Activated CD8-positive, alpha-beta memory T cell treated with anti-CD3 and anti-CD28 coated beads, Interleukin-2, amount 10 ng/mL, durations not matched to agents 7 days and 5 days (primary cell): Measurements from ENCODE around the gene TLX1. TPM values are rescaled to one million over a fixed set of nuclear protein-coding genes. Genes with fewer than 3 reads are reported as not detected.

Source experiments
- ATAC-seq: fragments of 150-1000 bp; cut with Tn5 transposase; one replicate; pipeline ENCODE4 v1.10.0; 2021; ENCODE audit warnings: moderate library complexity
- CTCF ChIA-PET: fragments of 350-600 bp; sonication (Branson Sonifier 250); formaldehyde crosslinking; loops from one replicate; lab custom pipeline; 2021; ENCODE audit warnings: antibody characterized with exemption; lab: Charles Lee
- DNase-seq: peaks from one replicate; pipeline ENCODE4 v3.0.0-alpha.2; 2020
- H3K27ac Mint-ChIP-seq: one replicate; pipeline ENCODE4 v1.8.0; 2021; ENCODE audit warnings: mild to moderate bottlenecking, mixed read lengths
- H3K27me3 Mint-ChIP-seq: one replicate; pipeline ENCODE4 v1.8.0; 2021; ENCODE audit warnings: mixed read lengths
- H3K36me3 Mint-ChIP-seq: one replicate; pipeline ENCODE4 v1.8.0; 2021; ENCODE audit warnings: mild to moderate bottlenecking, mixed read lengths
- H3K4me1 Mint-ChIP-seq: one replicate; pipeline ENCODE4 v1.8.0; 2021; ENCODE audit warnings: mixed read lengths
- H3K4me3 Mint-ChIP-seq: one replicate; pipeline ENCODE4 v1.8.0; 2021; ENCODE audit warnings: mild to moderate bottlenecking, moderate library complexity, mixed read lengths
- H3K9me3 Mint-ChIP-seq: one replicate; pipeline ENCODE4 v1.8.0; 2022; ENCODE audit warnings: low read depth, mixed read lengths
- total RNA-seq, 2 experiments: library from RNA; stranded (reverse); gene quantifications; one replicate each; pipeline ENCODE4 v1.2.3, GENCODE V29; 2021

The TLX1 gene
- total RNA-seq, 2 experiments from 2014 or later, result not detected

- Mint-ChIP-seq H3K27me3 (peaks cover 32% of the 10 kb centered on the region), H3K36me3 (no peaks in the 10 kb centered on the region), H3K4me3 (no peak overlapping the region), H3K27ac (no peak overlapping the region), H3K4me1 (no peaks in the 10 kb centered on the region), H3K9me3 (no peaks in the 10 kb centered on the region)
- no peak for ATAC-seq
- CTCF ChIA-PET, result interaction anchor here (0.6 to 12.6 kb wide), 29 partner anchors 9 to 947 kb away, joined by 3 to 358 read pairs (median 4); partner anchors contain the start of gene KAZALD1
- no peak for DNase-seq
These were observed 34.7 kb upstream of the TLX1 start for GRCh38 chr10:101096378-101096777.

GRCh38 chr10:101097881-101098280 is 33.2 kb upstream of the TLX1 start:
- no peak for ATAC-seq
- Mint-ChIP-seq H3K27ac (no peak overlapping the region), H3K27me3 (peaks cover 31% of the 10 kb centered on the region), H3K4me3 (no peak overlapping the region), H3K4me1 (no peaks in the 10 kb centered on the region), H3K36me3 (no peaks in the 10 kb centered on the region), H3K9me3 (no peaks in the 10 kb centered on the region)
- no peak for DNase-seq
- CTCF ChIA-PET, result interaction anchor here (1.3 to 12.6 kb wide), 5 partner anchors 11 to 47 kb away, joined by 3 to 358 read pairs (median 6); no protein-coding TSS in a partner anchor

- Mint-ChIP-seq H3K27ac (no peak overlapping the region), H3K36me3 (no peaks in the 10 kb centered on the region), H3K9me3 (no peaks in the 10 kb centered on the region), H3K4me3 (no peak overlapping the region), H3K4me1 (no peaks in the 10 kb centered on the region), H3K27me3 (peaks cover 34% of the 10 kb centered on the region)
- CTCF ChIA-PET, result interaction anchor here (12.6 kb wide), 1 partner anchor 42 kb away, joined by 358 read pairs; no protein-coding TSS in a partner anchor
- ATAC-seq (no peak), DNase-seq (no peak)
These were observed 31.2 kb upstream of the TLX1 start for GRCh38 chr10:101099901-101100300.

GRCh38 chr10:101101372-101101881 is 29.7 kb upstream of the TLX1 start:
- DNase-seq (no peak), ATAC-seq (no peak)
- no peaks in the 10 kb centered on the region for H3K4me1 Mint-ChIP-seq
- H3K9me3 Mint-ChIP-seq, result no peaks in the 10 kb centered on the region
- peaks cover 34% of the 10 kb centered on the region for H3K27me3 Mint-ChIP-seq
- CTCF ChIA-PET, result interaction anchor here (1.3 to 12.6 kb wide), 4 partner anchors 9 to 60 kb away, joined by 3 to 358 read pairs (median 6); no protein-coding TSS in a partner anchor
- H3K27ac Mint-ChIP-seq, result no peak overlapping the region
- no peaks in the 10 kb centered on the region for H3K36me3 Mint-ChIP-seq
- no peak overlapping the region for H3K4me3 Mint-ChIP-seq

GRCh38 chr10:101103430-101103829 is 27.7 kb upstream of the TLX1 start:
- H3K36me3 Mint-ChIP-seq, result no peaks in the 10 kb centered on the region
- no peak for ATAC-seq
- peaks cover 39% of the 10 kb centered on the region for H3K27me3 Mint-ChIP-seq
- no peak overlapping the region for H3K27ac Mint-ChIP-seq
- CTCF ChIA-PET, result interaction anchor here (12.6 kb wide), 1 partner anchor 38 kb away, joined by 358 read pairs; no protein-coding TSS in a partner anchor
- no peaks in the 10 kb centered on the region for H3K4me1 Mint-ChIP-seq
- H3K9me3 Mint-ChIP-seq, result no peaks in the 10 kb centered on the region
- no peak overlapping the region for H3K4me3 Mint-ChIP-seq
- no peak for DNase-seq

- ATAC-seq (no peak), DNase-seq (no peak)
- Mint-ChIP-seq H3K4me3 (no peak overlapping the region), H3K27me3 (peaks cover 41% of the 10 kb centered on the region), H3K27ac (no peak overlapping the region), H3K9me3 (no peaks in the 10 kb centered on the region), H3K4me1 (no peaks in the 10 kb centered on the region), H3K36me3 (no peaks in the 10 kb centered on the region)
- CTCF ChIA-PET, result interaction anchor here (0.9 to 3.2 kb wide), 3 partner anchors 11 to 35 kb away, joined by 4 to 12 read pairs (median 5); no protein-coding TSS in a partner anchor
These were observed 24.7 kb upstream of the TLX1 start for GRCh38 chr10:101106351-101106750.

- no peak for ATAC-seq
- Mint-ChIP-seq H3K4me3 (no peak overlapping the region), H3K36me3 (no peaks in the 10 kb centered on the region), H3K27me3 (peaks cover 39% of the 10 kb centered on the region), H3K9me3 (no peaks in the 10 kb centered on the region), H3K4me1 (no peaks in the 10 kb centered on the region), H3K27ac (no peak overlapping the region)
- DNase-seq, result no peak
- CTCF ChIA-PET, result interaction anchor here (1.1 to 3.2 kb wide), 5 partner anchors 12 to 495 kb away, joined by 3 to 12 read pairs (median 5); no protein-coding TSS in a partner anchor
These were observed 23.3 kb upstream of the TLX1 start for GRCh38 chr10:101107771-101108170.

- H3K27ac Mint-ChIP-seq, result no peak overlapping the region
- no peaks in the 10 kb centered on the region for H3K9me3 Mint-ChIP-seq
- no peak for ATAC-seq
- H3K27me3 Mint-ChIP-seq, result peaks cover 46% of the 10 kb centered on the region
- no peaks in the 10 kb centered on the region for H3K4me1 Mint-ChIP-seq
- no peak overlapping the region for H3K4me3 Mint-ChIP-seq
- CTCF ChIA-PET, result interaction anchor here (0.7 to 1.0 kb wide), 2 partner anchors 15 to 31 kb away, joined by 3 to 5 read pairs; no protein-coding TSS in a partner anchor
- H3K36me3 Mint-ChIP-seq, result no peaks in the 10 kb centered on the region
- DNase-seq, result no peak
These were observed 20.1 kb upstream of the TLX1 start for GRCh38 chr10:101110856-101111523.

- Mint-ChIP-seq H3K9me3 (no peaks in the 10 kb centered on the region), H3K27me3 (peaks cover 51% of the 10 kb centered on the region), H3K27ac (no peak overlapping the region), H3K4me3 (no peak overlapping the region), H3K36me3 (no peaks in the 10 kb centered on the region), H3K4me1 (no peaks in the 10 kb centered on the region)
- ATAC-seq (no peak), DNase-seq (no peak)
- CTCF ChIA-PET, result no interaction called here
These were observed 19.6 kb upstream of the TLX1 start for GRCh38 chr10:101111547-101111946.

- Mint-ChIP-seq H3K4me3 (no peak overlapping the region), H3K27me3 (peaks cover 52% of the 10 kb centered on the region)
- CTCF ChIA-PET, result no interaction called here
These were observed 18.1 kb upstream of the TLX1 start for GRCh38 chr10:101112799-101113594.

GRCh38 chr10:101113890-101114403 is 17.2 kb upstream of the TLX1 start:
- H3K4me3 Mint-ChIP-seq, result no peak overlapping the region
- ATAC-seq (no peak), DNase-seq (no peak)
- H3K4me1 Mint-ChIP-seq, result no peaks in the 10 kb centered on the region
- H3K36me3 Mint-ChIP-seq, result no peaks in the 10 kb centered on the region
- H3K27ac Mint-ChIP-seq, result no peak overlapping the region
- CTCF ChIA-PET, result no interaction called here
- H3K27me3 Mint-ChIP-seq, result peaks cover 57% of the 10 kb centered on the region
- no peaks in the 10 kb centered on the region for H3K9me3 Mint-ChIP-seq

More at GRCh38 chr10:101112799-101113594, 18.1 kb upstream of the TLX1 start:
- no peak overlapping the region for H3K27ac Mint-ChIP-seq
- ATAC-seq, result no peak
- no peaks in the 10 kb centered on the region for H3K4me1 Mint-ChIP-seq
- DNase-seq, result no peak
- H3K9me3 Mint-ChIP-seq, result no peaks in the 10 kb centered on the region
- no peaks in the 10 kb centered on the region for H3K36me3 Mint-ChIP-seq

- H3K4me3 Mint-ChIP-seq, result no peak overlapping the region
- H3K4me1 Mint-ChIP-seq, result no peaks in the 10 kb centered on the region
- peaks cover 56% of the 10 kb centered on the region for H3K27me3 Mint-ChIP-seq
- H3K27ac Mint-ChIP-seq, result no peak overlapping the region
- no peaks in the 10 kb centered on the region for H3K36me3 Mint-ChIP-seq
- DNase-seq, result no peak
- CTCF ChIA-PET, result interaction anchor here (2.6 kb wide), 1 partner anchor 27 kb away, joined by 10 read pairs; no protein-coding TSS in a partner anchor
- no peak for ATAC-seq
- no peaks in the 10 kb centered on the region for H3K9me3 Mint-ChIP-seq
These were observed 16.5 kb upstream of the TLX1 start for GRCh38 chr10:101114646-101115045.

- Mint-ChIP-seq H3K9me3 (no peaks in the 10 kb centered on the region), H3K27me3 (peaks cover 65% of the 10 kb centered on the region), H3K27ac (no peak overlapping the region), H3K4me3 (no peak overlapping the region), H3K36me3 (no peaks in the 10 kb centered on the region), H3K4me1 (peaks cover 10% of the 10 kb centered on the region)
- DNase-seq, result no peak
- no peak for ATAC-seq
- CTCF ChIA-PET, result interaction anchor here (2.6 kb wide), 1 partner anchor 25 kb away, joined by 10 read pairs; no protein-coding TSS in a partner anchor
These were observed 14.3 kb upstream of the TLX1 start for GRCh38 chr10:101116754-101117153.
